ENCODE results near the gene PPP6R3.
"Not testable (repeated sequence)": the region's sequence is repeated elsewhere in the genome, so short reads cannot be mapped to it uniquely, and the experiment has no call there.

PPP6R3 gene

DNA sequence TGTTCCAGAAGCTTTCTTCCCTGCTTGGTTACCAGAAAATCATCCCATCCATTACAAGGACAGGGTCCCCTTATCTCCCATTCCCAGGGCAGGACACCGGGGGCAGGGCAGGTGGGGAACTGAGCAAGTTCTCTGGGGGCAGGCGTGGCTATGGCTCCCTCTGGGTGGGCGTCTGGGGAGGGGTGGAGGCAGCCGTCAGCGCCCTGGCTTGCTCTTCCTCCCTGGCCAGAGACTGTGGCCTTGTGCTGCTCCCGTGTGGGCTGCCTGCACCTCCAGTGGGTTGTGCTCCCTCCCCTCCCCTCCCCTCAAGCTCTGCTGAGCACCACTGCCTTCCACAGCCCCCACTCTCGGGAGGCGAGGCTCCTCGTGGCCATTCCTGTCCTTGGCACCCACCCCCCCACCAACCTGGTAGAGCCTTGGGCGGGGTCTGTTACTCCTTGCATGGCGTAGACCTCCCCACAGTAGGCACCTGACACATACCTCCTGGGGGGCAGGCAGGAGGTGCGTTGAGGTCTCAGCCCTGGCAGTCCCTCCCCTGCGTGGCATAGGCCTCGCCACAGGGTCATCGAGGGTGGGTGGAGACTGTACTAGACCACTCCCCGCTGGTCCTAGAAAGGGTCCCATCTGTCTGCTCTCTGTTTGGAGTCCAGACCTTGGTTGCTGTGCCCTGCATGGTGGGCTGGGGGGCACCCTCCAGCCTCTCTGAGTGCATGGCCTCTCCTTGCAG, 24.2 kb upstream of the PPP6R3 start:
- DNase-seq, result no peak

DNA sequence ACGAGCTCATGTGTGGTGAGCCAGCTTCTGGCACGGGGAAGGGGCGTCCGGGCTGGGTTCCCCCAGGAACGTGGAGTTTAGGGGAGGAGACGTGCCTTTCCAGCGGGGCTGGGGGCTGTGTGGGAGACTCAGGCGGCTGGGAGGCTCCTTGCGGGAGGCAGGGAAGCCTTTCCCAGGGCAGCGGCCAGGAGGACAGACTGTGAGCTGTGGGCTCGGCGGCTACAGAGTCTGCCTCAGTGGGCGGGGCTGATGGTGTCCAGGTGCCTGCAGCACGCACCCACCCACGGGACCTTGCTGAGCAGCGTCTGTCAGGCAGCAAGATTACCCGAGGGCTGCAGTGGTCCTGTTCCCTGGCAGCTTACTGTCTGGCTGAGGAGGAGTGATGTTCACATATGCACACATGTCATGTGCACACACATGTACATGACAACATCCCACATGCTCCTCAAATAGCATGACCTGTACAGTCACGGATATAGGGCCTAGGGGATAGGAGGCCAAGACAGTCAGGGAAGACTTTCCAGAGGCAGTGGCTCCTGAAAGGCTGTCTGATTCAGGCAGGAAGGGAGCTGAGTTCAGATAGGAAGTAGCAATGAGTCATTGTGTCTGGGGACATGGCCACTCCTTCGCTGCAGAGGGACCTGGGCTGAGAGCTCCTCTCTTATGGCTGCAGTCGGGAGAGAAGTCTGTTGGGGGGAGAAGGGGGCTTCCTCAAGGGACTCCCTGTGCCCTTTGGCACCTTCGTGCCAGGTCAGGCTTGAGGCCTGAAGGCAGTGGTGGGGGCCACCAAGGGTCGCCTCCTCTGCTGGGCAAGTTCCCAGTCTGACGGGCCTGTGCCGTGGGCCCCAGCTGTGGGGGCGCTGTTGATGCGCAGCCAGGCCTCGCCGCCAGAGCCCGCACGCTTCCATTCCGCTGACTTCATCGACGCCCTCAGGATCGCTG, 23.3 kb upstream of the PPP6R3 start:
- peak; percentile 27 for DNase-seq

DNA sequence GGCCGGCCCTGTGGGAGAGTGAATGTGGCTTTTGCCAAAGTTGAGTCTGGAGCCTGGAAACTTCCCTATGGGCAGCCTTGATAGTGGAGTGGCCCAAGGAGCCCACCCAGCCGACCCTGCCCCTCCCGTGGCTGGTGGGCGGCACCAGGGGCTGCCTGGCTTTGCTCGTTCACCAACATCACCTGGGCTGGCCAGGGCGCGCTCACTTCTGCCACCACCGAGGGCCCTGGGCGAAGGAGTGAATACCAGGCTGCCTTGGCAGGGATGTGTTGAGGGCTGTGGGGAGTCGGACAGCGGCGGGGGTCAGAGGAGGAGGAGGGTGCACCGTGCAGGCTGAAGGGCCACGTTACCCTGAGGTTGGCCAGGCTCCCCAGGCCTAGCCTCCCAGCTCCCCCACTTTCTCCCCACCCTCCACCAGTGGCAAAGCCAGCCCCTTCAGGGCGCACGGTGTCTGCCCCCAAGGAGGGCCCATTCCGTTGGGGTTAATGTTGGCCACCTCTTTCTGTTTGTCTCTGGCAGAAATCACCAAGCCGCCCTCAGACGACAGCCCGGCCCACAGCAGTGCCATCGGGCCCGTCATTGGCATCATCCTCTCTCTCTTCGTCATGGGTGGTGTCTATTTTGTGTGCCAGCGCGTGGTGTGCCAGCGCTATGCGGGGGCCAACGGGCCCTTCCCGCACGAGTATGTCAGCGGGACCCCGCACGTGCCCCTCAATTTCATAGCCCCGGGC, 22.5 kb upstream of the PPP6R3 start:
- no peak for DNase-seq

DNA sequence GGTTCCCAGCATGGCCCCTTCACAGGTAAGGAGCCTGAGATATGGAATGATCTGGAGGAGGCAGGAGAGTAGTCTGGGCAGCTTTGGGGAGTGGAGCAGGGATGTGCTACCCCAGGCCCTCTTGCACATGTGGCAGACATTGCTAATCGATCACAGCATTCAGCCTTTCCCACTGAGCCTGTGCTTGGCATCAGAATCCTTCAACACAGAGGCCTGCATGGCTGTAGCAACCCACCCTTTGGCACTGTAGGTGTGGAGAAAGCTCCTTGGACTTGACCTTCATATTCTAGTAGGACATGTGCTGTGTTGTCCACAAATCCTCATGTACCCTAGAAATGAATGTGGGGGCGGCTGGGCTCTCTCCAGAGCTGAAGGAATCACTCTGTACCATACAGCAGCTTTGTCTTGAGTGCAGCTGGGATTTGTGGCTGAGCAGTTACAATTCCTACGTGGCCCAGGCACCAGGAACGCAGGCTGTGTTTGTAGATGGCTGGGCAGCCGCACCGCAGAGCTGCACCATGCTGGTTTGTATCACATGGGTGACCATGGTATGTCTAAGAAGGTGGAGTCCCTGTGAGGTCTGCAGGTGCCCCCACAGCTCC, 21.8 kb upstream of the PPP6R3 start:
- DNase-seq, result no peak

DNA sequence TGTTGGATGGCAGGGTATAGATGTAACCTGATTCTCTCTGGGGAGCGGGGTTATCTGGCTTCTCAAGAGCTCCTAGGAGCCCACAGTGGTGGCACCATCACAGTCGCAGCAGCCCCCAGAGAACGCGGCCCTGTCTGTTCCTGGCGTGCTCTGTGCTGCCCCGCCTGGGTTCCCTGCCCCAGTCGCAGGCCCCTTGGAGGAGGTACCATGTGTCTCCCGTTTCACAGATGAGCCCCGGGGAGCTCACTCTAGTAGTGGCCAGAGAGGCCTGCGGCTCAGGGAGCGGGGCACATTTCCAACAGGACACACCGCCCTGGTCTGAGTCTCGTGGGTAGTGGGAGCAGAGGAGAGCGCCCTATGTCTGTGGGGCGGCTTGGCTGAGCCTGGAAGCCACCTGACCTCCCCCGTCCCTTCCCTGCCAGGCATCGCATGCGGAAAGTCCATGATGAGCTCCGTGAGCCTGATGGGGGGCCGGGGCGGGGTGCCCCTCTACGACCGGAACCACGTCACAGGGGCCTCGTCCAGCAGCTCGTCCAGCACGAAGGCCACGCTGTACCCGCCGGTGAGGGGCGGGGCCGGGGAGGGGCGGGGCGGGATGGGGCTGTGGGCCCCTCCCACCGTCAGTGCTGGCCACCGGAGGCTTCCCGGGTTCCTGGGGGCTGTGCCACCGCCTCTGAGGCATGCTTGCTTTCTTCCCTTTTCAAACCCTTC, 21.0 kb upstream of the PPP6R3 start:
- peak; percentile 35 for DNase-seq

DNA sequence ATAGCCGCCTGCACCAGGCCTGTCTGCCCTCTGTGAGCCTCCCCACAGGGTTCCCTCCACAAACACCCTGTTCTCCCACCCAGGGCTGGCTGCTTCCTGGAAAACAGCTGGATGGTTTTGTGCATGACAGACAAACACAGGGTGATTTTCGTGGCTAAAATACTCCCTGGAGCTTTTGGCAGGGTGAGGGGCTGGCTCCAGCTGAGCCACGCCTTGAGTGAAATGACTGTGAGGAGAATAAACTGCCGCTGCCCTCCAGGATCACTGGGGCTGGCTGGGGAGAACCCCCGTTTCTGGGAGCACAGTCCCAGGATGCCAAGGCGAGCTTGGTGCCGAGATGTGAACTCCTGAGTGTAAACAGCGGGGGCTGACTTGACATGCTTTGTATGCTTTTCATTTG, 20.3 kb upstream of the PPP6R3 start:
- DNase-seq, result peak; percentile 91

DNA sequence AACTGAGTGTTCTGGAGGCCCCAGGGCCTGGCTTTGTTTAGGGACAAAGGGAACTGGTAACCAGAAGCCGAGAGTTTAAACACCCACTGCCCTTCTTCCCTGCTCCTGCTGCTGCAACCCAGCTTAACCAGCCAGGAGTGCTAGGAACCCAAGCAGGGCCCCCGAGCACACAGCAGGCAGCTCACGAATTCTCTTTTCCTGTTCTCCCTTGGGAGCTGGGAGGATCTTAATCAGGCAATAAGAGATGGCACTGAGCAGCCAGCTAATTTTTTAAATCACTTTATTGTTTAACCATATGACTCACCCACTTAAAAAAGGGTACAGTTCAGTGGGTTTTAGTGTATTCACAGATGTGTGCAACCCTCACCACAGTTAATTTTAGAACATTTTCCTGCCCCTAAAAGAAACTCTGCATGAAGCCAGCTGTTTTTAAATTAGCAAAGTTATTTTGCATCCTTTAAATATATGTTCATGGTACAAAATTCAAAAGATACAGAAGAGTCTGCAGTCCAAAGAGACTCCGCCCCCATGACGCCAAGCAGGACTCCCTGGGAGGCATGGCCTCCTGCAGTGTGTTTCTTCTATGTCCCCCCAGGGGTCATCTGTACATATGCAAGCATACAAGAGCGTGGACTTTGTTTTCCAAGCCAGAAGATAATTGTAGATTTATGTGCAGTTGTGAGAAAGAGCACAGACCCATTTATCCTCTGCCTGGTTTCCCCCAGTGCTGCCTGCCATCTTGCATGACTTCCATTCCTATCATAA, 18.9 kb upstream of the PPP6R3 start:
- peak; percentile 98 for DNase-seq

DNA sequence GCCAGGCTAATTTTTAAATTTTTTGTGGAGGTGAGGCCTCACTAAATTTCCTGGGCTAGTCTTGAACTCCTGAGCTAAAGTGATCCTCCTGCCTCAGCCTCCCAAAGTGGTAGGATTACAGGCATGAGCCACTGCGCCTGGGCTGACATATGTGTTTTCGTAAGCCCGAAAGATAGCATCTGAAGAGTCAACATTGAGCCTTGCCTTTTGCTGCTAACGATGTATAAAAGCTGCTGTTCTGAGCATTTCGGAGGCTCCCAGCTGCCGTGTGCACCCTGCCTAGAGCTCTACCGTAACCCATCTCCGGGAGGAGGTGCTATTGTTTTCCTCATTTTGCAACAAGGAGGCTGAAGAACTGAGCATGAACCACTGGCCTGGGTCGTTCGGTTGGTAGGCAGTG, 18.1 kb upstream of the PPP6R3 start:
- DNase-seq, result peak; percentile 78

DNA sequence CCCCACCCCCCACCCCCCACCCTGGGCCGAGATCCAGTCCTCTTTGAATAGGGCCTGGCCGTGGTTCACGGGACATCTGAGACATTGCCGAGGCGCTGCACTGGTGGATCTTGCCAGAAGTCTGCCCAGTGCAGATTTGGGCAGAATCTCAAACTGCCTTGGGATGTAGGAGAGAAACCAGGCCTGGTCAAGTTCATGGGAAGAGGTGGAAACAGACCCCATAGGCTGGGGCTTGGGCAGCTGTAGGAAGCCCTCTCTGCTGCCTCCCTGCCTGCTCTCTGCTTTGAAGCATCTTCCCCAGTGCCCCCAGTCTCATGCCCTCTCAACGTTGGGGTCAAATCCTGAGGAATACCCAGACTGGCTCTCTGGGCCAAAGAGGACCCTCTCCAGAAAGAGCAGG, 16.0 kb upstream of the PPP6R3 start:
- no peak for DNase-seq

DNA sequence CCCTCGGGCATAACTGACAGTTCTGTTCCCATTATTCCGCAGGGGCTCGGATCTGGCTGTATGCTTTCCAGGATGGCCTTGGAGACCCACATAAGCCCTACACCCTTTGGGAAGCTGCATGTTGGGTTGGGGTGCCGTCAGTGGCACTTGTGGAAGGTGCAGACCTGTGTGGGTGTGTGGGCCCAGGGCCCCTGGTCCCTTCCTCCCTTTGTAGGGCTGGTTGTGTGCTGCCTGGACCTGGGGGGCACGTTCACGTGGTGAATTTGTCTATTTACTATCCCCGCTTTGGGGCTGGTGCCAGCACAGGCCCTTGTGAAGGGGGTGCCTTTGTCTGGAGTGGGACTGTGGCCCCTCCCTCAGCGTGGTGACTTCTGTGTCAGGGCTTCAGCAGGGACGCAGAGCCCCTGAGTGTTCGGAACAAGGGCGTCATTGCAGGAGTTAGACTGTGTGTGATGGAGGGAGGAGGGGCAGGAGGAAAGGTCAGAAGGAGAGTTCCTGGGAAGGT, 15.0 kb upstream of the PPP6R3 start:
- DNase-seq, result no peak

DNA sequence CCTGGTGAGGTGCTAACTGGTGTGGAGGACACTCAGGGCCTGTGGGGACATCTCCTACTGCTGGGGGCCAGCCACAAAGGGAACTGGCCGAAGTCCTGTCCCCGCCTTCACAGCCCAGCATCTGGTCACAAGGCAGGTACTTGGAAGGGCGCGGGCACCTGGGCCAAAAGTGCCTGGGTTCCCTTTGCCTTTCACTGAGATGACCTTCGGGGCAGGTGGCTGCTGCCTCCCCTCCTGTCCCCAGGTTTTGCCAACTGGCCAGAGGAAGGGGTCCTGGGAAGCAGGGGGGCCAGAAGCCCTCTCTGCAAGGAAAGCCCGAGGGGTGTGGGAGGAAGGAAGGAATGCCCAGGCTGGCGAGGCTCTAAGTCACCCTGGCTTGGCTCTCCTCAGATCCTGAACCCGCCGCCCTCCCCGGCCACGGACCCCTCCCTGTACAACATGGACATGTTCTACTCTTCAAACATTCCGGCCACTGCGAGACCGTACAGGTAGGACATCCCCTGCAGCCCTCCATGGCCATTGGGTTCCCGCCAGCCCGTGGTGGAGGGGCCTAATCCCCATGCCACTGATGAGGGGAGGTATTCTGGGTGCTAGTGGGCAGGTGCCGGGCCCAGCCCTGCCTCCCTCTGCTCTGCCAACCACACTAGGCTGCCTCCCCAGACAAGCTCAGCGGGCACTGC, 14.4 kb upstream of the PPP6R3 start:
- no peak for DNase-seq

DNA sequence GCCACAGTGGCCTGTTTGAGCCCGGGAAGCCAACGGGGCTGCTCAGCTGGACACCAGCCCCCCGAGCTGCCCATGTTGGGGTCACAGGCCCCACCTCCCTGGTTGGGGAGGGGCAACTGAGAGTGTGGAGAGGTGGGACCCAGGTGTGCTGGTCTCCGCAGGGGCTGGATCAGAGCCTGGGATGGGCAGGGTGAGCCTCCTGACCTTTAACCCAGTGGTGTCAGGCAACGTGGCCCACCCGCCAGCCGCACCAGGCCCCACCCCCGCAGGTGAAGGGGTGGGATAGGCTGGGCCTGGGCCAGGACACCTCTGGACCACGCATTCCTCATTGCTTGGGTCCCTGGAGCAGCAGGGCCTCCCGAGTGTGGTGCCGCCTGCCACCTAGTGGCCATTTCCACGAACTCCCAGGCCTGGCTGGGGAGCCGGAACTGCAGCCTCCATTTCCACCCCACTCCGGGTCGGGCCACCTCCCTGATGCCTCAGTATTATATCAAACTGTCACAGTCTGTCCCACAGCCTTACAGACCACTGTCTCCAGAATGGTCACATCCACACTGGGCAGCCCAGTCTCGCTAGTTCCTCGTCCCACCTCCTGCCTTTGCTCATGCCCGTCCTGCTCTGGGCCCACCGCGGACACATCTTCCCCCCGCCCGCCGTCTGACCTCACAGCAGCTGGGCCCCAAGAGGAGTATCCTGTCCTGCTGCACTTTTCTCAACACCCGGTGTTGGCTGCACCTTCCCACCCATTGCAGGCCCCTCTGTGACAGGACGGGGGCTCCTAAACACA, 13.3 kb upstream of the PPP6R3 start:
- peak; percentile 78 for DNase-seq

DNA sequence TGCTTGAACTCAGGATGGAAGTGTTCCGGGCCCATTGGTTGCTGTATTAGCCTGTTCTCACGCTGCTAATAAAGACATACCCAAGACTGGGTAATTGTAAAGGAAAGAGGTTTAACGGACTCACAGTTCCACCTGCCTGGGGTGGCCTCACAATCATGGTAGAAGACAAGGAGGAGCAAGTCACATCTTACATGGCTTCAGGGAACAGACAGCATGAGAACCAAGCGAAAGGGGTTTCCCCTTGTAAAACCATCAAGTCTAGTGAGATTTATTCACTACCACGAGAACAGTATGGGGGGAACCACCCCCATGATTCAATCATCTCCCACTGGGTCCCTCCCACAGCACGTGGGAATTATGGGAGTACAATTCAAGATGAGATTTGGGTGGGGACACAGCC, 12.6 kb upstream of the PPP6R3 start:
- not testable (repeated sequence) for DNase-seq

DNA sequence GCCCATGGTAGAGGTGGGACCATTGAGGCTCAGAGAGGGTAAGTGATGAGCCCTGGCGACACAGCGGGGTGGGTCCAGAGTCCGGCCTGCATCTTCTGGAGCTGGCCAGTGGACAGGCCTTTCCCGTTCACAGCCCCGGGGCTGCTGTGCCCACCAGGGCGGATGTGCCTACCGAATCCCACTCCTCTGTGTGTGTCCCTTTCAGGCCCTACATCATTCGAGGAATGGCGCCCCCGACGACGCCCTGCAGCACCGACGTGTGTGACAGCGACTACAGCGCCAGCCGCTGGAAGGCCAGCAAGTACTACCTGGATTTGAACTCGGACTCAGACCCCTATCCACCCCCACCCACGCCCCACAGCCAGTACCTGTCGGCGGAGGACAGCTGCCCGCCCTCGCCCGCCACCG, 11.9 kb upstream of the PPP6R3 start:
- DNase-seq, result no peak

DNA sequence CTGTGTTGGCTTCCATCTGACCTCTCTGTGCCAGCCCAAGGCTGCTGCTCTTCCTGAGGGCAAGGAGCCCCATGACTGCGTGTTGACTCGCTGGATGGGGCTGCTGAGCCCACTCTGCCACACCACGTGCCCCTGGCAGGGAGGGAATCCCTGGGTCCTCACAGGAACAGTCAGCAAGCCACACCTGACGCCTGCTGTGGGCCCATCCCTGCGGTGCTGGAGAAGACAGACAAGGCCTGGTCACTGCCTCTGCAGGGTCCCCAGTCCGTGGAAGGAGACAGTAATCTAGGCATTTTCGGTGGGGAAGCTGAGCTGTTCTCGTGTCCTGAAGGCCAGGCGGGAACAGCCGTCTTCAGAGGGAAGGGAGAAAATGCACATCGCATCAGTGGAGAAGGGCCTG, 10.6 kb upstream of the PPP6R3 start:
- no peak for DNase-seq

DNA sequence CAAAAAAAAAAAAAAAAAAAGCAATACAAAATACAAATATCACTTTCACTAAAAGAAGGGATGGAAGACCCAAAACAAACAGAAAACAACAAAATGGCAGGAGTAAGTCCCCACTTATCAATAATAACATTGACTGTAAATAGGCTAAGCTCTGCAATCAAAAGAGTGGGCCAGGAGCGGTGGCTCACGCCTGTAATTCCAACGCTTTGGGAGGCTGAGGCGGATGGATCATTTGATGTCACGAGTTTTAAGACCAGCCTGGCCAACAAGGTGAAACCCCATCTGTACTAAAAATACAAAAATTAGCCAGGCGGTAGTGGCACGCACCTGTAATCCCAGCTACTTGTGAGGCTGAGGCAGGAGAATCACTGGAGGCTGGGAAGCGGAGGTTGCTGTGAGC, 9.8 kb upstream of the PPP6R3 start:
- no peak for DNase-seq

DNA sequence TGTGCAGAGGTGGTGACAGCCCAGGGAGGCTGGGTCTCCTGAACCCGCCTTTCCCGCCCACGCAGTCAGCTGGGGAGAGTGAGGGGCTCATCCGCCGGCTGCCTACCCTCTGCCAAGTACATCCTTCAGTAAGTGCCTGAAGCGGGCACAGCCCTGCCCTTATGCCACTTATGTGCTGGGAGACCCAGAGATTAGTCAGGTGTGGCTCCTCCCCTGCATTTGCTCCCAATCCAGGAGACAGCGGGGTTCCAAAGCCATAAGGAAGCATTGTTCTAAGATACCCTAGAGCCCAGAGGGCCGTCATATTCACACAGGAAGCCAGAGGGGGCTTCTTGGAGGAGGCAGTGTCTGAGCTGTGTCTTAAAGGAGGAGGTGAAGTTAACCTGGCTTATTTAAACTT, 5.8 kb upstream of the PPP6R3 start:
- peak; percentile 96 for DNase-seq

DNA sequence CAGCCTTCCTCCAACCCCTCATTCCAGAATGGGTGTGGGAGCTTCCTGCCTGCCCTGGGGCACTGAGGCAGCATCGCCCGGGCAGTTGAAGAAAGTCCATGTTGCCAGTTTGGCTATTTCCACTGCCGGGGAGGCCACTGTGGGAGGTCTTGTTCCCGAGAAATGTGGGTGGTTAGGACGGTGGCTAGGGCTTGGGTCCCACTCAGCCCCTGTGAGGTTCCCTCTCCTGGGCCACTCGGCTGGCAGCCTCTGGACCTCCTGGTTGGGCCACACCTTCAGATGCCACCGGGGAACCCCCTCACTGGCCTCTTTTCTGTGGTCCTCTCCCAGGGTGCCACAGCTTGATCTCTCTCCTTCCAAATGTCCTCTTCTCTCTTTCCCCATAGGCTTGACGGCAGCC, 5.1 kb upstream of the PPP6R3 start:
- DNase-seq, result no peak

DNA sequence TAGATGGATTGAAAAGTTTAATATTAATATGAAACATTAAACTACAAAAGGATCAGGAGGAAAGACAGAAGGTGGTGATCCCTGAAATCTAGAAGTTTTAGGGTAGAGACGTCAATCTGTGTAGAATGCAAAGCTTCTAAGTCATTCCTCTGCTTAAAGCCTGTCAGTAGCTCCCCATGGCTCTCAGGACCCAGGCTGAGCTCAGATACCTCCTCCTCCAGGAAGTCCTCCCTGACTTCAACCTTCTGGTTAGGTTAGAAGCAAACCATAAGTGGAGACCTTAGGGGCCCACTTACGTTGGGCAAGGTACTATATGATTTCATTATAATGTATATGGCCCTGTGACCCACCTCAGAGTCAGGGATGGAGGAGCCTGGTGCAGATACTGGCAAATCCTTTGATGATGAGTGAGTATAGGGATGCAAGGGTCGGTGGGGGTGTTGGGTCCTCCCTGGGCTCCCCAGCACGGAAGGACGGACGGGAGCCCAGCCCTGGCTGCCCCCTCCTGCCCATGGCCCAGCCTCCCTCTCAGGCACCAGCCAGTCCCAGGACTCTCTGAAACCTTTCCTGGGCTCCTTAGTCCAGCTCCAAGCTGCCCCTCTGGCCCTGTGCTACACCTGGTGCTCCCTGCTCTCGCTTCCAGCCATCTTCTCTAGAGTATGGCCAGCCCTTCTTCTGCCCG, 3.2 kb upstream of the PPP6R3 start:
- DNase-seq, result no peak

DNA sequence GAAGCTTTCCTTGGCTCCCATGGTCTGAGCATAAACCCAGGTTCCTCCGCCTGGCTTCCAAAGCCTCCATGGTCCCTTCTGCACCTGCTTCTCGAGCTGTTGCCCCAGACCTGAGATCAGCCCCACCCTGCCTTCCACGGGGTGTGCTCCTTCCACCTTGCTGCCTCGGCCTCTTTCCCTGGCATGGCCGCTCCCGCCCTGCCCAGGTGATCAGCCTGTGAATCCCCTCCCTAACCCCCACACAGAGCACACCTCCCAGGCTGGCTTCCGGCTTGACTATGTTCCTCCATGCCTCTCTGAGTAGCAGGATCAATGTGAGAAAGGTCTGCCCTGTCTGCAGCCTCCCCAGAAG, 2.7 kb upstream of the PPP6R3 start:
- DNase-seq, result no peak

Data from NCI-H69 (cell line).